ENCODE results near the gene PRTFDC1.

DNA sequence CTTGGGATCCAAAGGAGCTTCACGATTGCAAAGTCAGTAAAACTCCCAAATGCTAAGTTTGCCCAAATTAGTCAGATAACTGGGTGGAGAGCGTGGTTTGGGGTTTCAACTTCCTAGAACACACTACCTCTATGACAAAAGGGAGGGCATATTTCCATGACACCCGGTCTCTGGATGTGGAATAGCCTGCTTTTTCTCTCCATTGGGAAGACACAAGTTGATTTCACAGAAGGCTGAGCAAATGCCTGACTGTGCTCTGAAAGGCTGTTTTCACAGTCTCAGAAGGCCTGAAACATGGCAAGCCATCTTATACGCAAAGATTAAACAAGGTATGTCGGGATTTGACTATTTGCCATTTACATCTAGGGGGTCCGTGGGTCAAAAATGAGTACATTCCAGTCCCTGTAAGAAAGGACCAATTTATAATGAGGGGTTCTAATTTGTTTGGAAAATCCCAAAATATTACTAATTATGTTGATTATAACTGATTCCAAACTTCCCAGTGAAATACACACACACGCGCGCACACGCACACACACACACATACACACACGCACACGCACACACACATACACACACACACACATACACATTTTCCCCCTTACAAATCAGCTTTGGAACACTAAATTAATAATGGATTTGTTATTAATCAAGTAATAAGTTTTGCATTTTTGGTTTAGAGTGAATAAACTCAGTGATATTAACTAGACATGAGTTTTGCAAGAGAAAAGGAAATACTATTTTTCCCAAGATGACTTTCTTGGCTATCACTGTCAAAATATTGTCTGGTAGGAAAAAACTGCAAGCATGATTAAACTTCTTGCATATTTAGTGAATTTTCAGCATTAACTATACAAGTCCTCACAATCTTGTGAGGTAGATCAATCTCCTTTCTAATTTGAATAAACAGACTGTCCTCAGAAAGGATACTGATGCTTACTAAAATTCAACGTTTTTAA lies 105.0 kb downstream of the PRTFDC1 start:
- TF ChIP-seq, protein P1, sequence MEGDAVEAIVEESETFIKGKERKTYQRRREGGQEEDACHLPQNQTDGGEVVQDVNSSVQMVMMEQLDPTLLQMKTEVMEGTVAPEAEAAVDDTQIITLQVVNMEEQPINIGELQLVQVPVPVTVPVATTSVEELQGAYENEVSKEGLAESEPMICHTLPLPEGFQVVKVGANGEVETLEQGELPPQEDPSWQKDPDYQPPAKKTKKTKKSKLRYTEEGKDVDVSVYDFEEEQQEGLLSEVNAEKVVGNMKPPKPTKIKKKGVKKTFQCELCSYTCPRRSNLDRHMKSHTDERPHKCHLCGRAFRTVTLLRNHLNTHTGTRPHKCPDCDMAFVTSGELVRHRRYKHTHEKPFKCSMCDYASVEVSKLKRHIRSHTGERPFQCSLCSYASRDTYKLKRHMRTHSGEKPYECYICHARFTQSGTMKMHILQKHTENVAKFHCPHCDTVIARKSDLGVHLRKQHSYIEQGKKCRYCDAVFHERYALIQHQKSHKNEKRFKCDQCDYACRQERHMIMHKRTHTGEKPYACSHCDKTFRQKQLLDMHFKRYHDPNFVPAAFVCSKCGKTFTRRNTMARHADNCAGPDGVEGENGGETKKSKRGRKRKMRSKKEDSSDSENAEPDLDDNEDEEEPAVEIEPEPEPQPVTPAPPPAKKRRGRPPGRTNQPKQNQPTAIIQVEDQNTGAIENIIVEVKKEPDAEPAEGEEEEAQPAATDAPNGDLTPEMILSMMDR (IDR thresholded peaks at IDR 0.05; ENCODE audit: insufficient read depth, low read depth, low read length) = no peak
- TF ChIP-seq EZH2 (IDR thresholded peaks at IDR 0.05; ENCODE audit: insufficient read depth, low read length) = no peak
